Trophoblast cell (in vitro differentiated cells and primary cell): ENCODE results near the gene PFDN2.

Experiments
- DNase-seq, 2 donors: peaks; one replicate each; pipeline ENCODE4 v3.0.0-alpha.2; 2016
- H2AFZ ChIP-seq: 2 replicates; pipeline ENCODE4 v1.6.1; 2013; ENCODE audit warnings: low read length, moderate library complexity, mild to moderate bottlenecking; ENCODE audit not compliant: insufficient read depth, poor library complexity
- H2AK5ac ChIP-seq: 2 replicates; pipeline ENCODE4 v1.6.1; 2013; ENCODE audit warnings: mild to moderate bottlenecking, low read length
- H2BK120ac ChIP-seq: 2 replicates; pipeline ENCODE4 v1.6.1; 2013; ENCODE audit warnings: low read length, mild to moderate bottlenecking, moderate library complexity; ENCODE audit not compliant: insufficient read depth, poor library complexity
- H2BK12ac ChIP-seq: 2 replicates; pipeline ENCODE4 v1.6.1; 2013; ENCODE audit warnings: mild to moderate bottlenecking, low read length, moderate library complexity
- H2BK5ac ChIP-seq: 2 replicates; pipeline ENCODE4 v1.6.1; 2013; ENCODE audit warnings: low read length, low read depth, moderate library complexity, mild to moderate bottlenecking; ENCODE audit not compliant: poor library complexity
- H3K14ac ChIP-seq: 2 replicates; pipeline ENCODE4 v1.6.1; 2013; ENCODE audit warnings: mild to moderate bottlenecking, low read length
- H3K18ac ChIP-seq: 2 replicates; pipeline ENCODE4 v1.6.1; 2013; ENCODE audit warnings: mild to moderate bottlenecking, low read length
- H3K23ac ChIP-seq: 2 replicates; pipeline ENCODE4 v1.6.1; 2013; ENCODE audit warnings: low read length
- H3K27ac ChIP-seq: 2 replicates; pipeline ENCODE4 v1.5.1; 2013; ENCODE audit warnings: low read depth, mild to moderate bottlenecking, inconsistent platforms, low read length, moderate library complexity
- H3K27me3 ChIP-seq: 2 replicates; pipeline ENCODE4 v1.6.1; 2013; ENCODE audit warnings: inconsistent platforms, mild to moderate bottlenecking, low read length, moderate library complexity; ENCODE audit not compliant: insufficient read depth
- H3K36me3 ChIP-seq, 2 experiments: 1 replicate in 1 of 2; 2 replicates in 1 of 2; pipeline ENCODE4 v1.6.1; 2013; ENCODE audit warnings: low read length in 2 of 2, mild to moderate bottlenecking in 2 of 2, moderate library complexity in 1 of 2; ENCODE audit not compliant: insufficient read depth in 2 of 2, control insufficient read depth in 1 of 2
- H3K4ac ChIP-seq: 2 replicates; pipeline ENCODE4 v1.6.1; 2013; ENCODE audit warnings: low read depth, mild to moderate bottlenecking, low read length, moderate library complexity
- H3K4me1 ChIP-seq, 2 experiments: 1 replicate in 1 of 2; 2 replicates in 1 of 2; pipeline ENCODE4 v1.6.1; 2013; ENCODE audit warnings: low read length in 2 of 2, mild to moderate bottlenecking in 2 of 2, moderate library complexity in 1 of 2; ENCODE audit not compliant: insufficient read depth in 2 of 2, control insufficient read depth in 1 of 2
- H3K4me2 ChIP-seq: 2 replicates; pipeline ENCODE4 v1.6.1; 2013; ENCODE audit warnings: inconsistent platforms, mild to moderate bottlenecking, low read length, moderate library complexity
- H3K4me3 ChIP-seq: 2 replicates; pipeline ENCODE4 v1.5.1; 2013; ENCODE audit warnings: mild to moderate bottlenecking, low read depth, low read length, inconsistent platforms
- H3K79me1 ChIP-seq: one replicate; pipeline ENCODE4 v1.6.1; 2013; ENCODE audit warnings: low read length
- H3K79me2 ChIP-seq: 2 replicates; pipeline ENCODE4 v1.6.1; 2013; ENCODE audit warnings: low read length, mild to moderate bottlenecking; ENCODE audit not compliant: control insufficient read depth, insufficient read depth, poor library complexity
- H3K9ac ChIP-seq: 2 replicates; pipeline ENCODE4 v1.6.1; 2013; ENCODE audit warnings: mild to moderate bottlenecking, low read length
- H3K9me3 ChIP-seq: 2 replicates; pipeline ENCODE4 v1.6.1; 2013; ENCODE audit warnings: low read depth, mild to moderate bottlenecking, control low read depth, inconsistent platforms, low read length; ENCODE audit not compliant: insufficient read depth
- H4K12ac ChIP-seq: 2 replicates; pipeline ENCODE4 v1.6.1; 2013; ENCODE audit warnings: low read depth, mild to moderate bottlenecking, low read length, moderate library complexity
- H4K8ac ChIP-seq: 2 replicates; pipeline ENCODE4 v1.6.1; 2013; ENCODE audit warnings: low read depth, mild to moderate bottlenecking, low read length, moderate library complexity
- H4K91ac ChIP-seq: one replicate; pipeline ENCODE4 v1.6.1; 2013; ENCODE audit warnings: low read depth, mild to moderate bottlenecking, low read length, moderate library complexity
- WGBS: extraction: QIAGEN DNeasy Blood & Tissue Kit; methylation state at CpG from one replicate; pipeline ENCODE4 v1.1.7; 2013; ENCODE audit warnings: missing lambda C conversion rate; ENCODE audit not compliant: insufficient read length, insufficient coverage; ENCODE audit errors: extremely low coverage; 5-methylcytosine and 5-hydroxymethylcytosine counted together

Gene PFDN2

GRCh38 chr1:161161652-161162051 is 43.8 kb upstream of the PFDN2 start:
- no peak overlapping the region for H3K14ac ChIP-seq
- no peak overlapping the region for H3K23ac ChIP-seq
- H3K79me2 ChIP-seq = peaks cover 8% of the 10 kb centered on the region
- H3K36me3 ChIP-seq = peaks cover 28 to 57% of the 10 kb centered on the region in 2 experiments
- H2BK120ac ChIP-seq = no peak overlapping the region
- H3K4ac ChIP-seq = no peak overlapping the region
- H3K4me3 ChIP-seq = no peak overlapping the region
- H2AK5ac ChIP-seq = no peak overlapping the region
- H3K9ac ChIP-seq = no peak overlapping the region
- no peak overlapping the region for H2AFZ ChIP-seq
- no peak overlapping the region for H3K18ac ChIP-seq
- H2BK12ac ChIP-seq = no peak overlapping the region
- DNase-seq = no peak
- H3K79me1 ChIP-seq = peaks cover 7% of the 10 kb centered on the region
- H3K9me3 ChIP-seq = peaks cover 2% of the 10 kb centered on the region
- no peak overlapping the region for H2BK5ac ChIP-seq
- no peak overlapping the region for H4K91ac ChIP-seq
- H3K4me1 ChIP-seq = peaks cover 11 to 14% of the 10 kb centered on the region in 2 experiments
- no CpG with 5 or more reads among the region's 5 CpGs for WGBS
- no peak overlapping the region for H3K4me2 ChIP-seq
- H3K27ac ChIP-seq = no peak overlapping the region
- H4K8ac ChIP-seq = no peak overlapping the region
- no peak overlapping the region for H4K12ac ChIP-seq
- no peaks in the 10 kb centered on the region for H3K27me3 ChIP-seq

- no peak overlapping the region for H4K91ac ChIP-seq
- no peak overlapping the region for H2BK12ac ChIP-seq
- peaks cover 7% of the 10 kb centered on the region for H3K79me1 ChIP-seq
- H2AFZ ChIP-seq = no peak overlapping the region
- no peak overlapping the region for H3K23ac ChIP-seq
- H2BK120ac ChIP-seq = no peak overlapping the region
- H3K9me3 ChIP-seq = peaks cover 2% of the 10 kb centered on the region
- H3K14ac ChIP-seq = no peak overlapping the region
- H3K36me3 ChIP-seq = peaks cover 28 to 57% of the 10 kb centered on the region in 2 experiments
- no peak overlapping the region for H3K18ac ChIP-seq
- H3K4me3 ChIP-seq = no peak overlapping the region
- H3K9ac ChIP-seq = peak overlapping the region; percentile 0
- H3K4me2 ChIP-seq = no peak overlapping the region
- H3K4me1 ChIP-seq = peaks cover 11 to 14% of the 10 kb centered on the region in 2 experiments
- peak overlapping the region; percentile 46 for H4K12ac ChIP-seq
- DNase-seq = no peak
- H4K8ac ChIP-seq = no peak overlapping the region
- no peak overlapping the region for H2BK5ac ChIP-seq
- H3K27me3 ChIP-seq = no peaks in the 10 kb centered on the region
- H2AK5ac ChIP-seq = no peak overlapping the region
- no peak overlapping the region for H3K27ac ChIP-seq
- H3K4ac ChIP-seq = no peak overlapping the region
- H3K79me2 ChIP-seq = peaks cover 8% of the 10 kb centered on the region
- WGBS = no CpG with 5 or more reads among the region's 22 CpGs
Observed at GRCh38 chr1:161160671-161161145, 42.9 kb upstream of the PFDN2 start.

- Histone ChIP-seq H3K9me3 (peaks cover 2% of the 10 kb centered on the region), H2AK5ac (peak overlapping the region; percentile 83), H3K27me3 (no peaks in the 10 kb centered on the region), H3K4me3 (peak overlapping the region; percentile 84), H2AFZ (peak overlapping the region; percentile 82), H3K27ac (peak overlapping the region; percentile 54), H4K12ac (peak overlapping the region; percentile 73), H2BK120ac (peak overlapping the region; percentile 52), H3K79me2 (peaks cover 8% of the 10 kb centered on the region), H3K14ac (peak overlapping the region; percentile 72), H2BK5ac (peak overlapping the region; percentile 61), H3K4me1 (peaks cover 9 to 11% of the 10 kb centered on the region in 2 experiments), H3K4ac (peak overlapping the region; percentile 87), H3K4me2 (peak overlapping the region; percentile 63), H4K91ac (peak overlapping the region; percentile 90), H2BK12ac (no peak overlapping the region), H3K23ac (no peak overlapping the region), H4K8ac (peak overlapping the region; percentile 99), H3K36me3 (peaks cover 26 to 53% of the 10 kb centered on the region in 2 experiments), H3K79me1 (peaks cover 7% of the 10 kb centered on the region), H3K18ac (peak overlapping the region; percentile 95), H3K9ac (peak overlapping the region; percentile 70)
- DNase-seq = no peak
- no CpG with 5 or more reads among the region's 11 CpGs for whole genome bisulfite sequencing
Observed at GRCh38 chr1:161159913-161160243, 42.0 kb upstream of the PFDN2 start.

GRCh38 chr1:161159087-161159912 is 41.5 kb upstream of the PFDN2 start, which contains the start of gene USP21:
Gene USP21, plus strand, starts transcription at chr1:161159500. Its CDS starts 1,141 bp downstream, at chr1:161160641.
- H3K27ac ChIP-seq = peak within 1 kb of the TSS; percentile 54
- peak within 1 kb of the TSS; percentile 83 for H2AK5ac ChIP-seq
- no CpG with 5 or more reads among the region's 60 CpGs for WGBS
- peaks cover 11 to 13% of the 10 kb centered on the region in 2 experiments for H3K4me1 ChIP-seq
- H3K23ac ChIP-seq = no peak within 1 kb of the TSS
- peak within 1 kb of the TSS; percentile 72 for H3K14ac ChIP-seq
- H4K91ac ChIP-seq = peak within 1 kb of the TSS; percentile 90
- peaks cover 22 to 50% of the 10 kb centered on the region in 2 experiments for H3K36me3 ChIP-seq
- peak within 1 kb of the TSS; percentile 88 for H2AFZ ChIP-seq
- peak within 1 kb of the TSS; percentile 52 for H2BK120ac ChIP-seq
- H3K79me2 ChIP-seq = peaks cover 8% of the 10 kb centered on the region
- peak within 1 kb of the TSS; percentile 70 for H3K9ac ChIP-seq
- H4K8ac ChIP-seq = peak within 1 kb of the TSS; percentile 99
- peak within 1 kb of the TSS; percentile 95 for H3K18ac ChIP-seq
- peak within 1 kb of the TSS; percentile 61 for H2BK5ac ChIP-seq
- peak within 1 kb of the TSS; percentile 87 for H3K4ac ChIP-seq
- H3K4me3 ChIP-seq = peak within 1 kb of the TSS; percentile 84
- peak within 1 kb of the TSS; percentile 73 for H4K12ac ChIP-seq
- peak; percentile 88 to 96 for DNase-seq
- no peaks in the 10 kb centered on the region for H3K27me3 ChIP-seq
- no peak within 1 kb of the TSS for H2BK12ac ChIP-seq
- H3K79me1 ChIP-seq = peaks cover 8% of the 10 kb centered on the region
- H3K9me3 ChIP-seq = peaks cover 2% of the 10 kb centered on the region
- peak within 1 kb of the TSS; percentile 68 for H3K4me2 ChIP-seq
